NOMO-1 (cell line): ENCODE measurements around the gene MYLK.

Source experiments
- DNase-seq, 2 experiments: peaks; one replicate each; lab custom pipeline; 2025; ENCODE audit not compliant: unreplicated experiment in 2 of 2; lab: John Stamatoyannopoulos, UW

The MYLK gene

GRCh38 chr3:123684209-123684608 lies 199.9 kb downstream of the MYLK start:
- DNase-seq = no peak

- DNase-seq = no peak
Observed at GRCh38 chr3:123683505-123684154, 200.5 kb downstream of the MYLK start.

- DNase-seq = no peak
Observed at GRCh38 chr3:123682781-123683504, 201.2 kb downstream of the MYLK start.

GRCh38 chr3:123682302-123682701 lies 201.8 kb downstream of the MYLK start:
- no peak for DNase-seq

GRCh38 chr3:123679712-123680386 lies 204.3 kb downstream of the MYLK start:
- no peak for DNase-seq

- no peak for DNase-seq
Observed at GRCh38 chr3:123678108-123678511, 206.0 kb downstream of the MYLK start.

GRCh38 chr3:123672429-123673146 lies 211.5 kb downstream of the MYLK start:
- DNase-seq = no peak

- DNase-seq = no peak
Observed at GRCh38 chr3:123670743-123671142, 213.4 kb downstream of the MYLK start.

- DNase-seq = no peak
Observed at GRCh38 chr3:123668906-123669305, 215.2 kb downstream of the MYLK start.

- DNase-seq = no peak
Observed at GRCh38 chr3:123667784-123668183, 216.3 kb downstream of the MYLK start.

GRCh38 chr3:123664753-123665152 lies 219.4 kb downstream of the MYLK start:
- no peak for DNase-seq

- no peak for DNase-seq
Observed at GRCh38 chr3:123663977-123664376, 220.2 kb downstream of the MYLK start.

GRCh38 chr3:123661973-123662372 lies 222.2 kb downstream of the MYLK start:
- no peak for DNase-seq

- DNase-seq = no peak
Observed at GRCh38 chr3:123660900-123661299, 223.2 kb downstream of the MYLK start.

- no peak for DNase-seq
Observed at GRCh38 chr3:123660141-123660675, 223.9 kb downstream of the MYLK start.

GRCh38 chr3:123658852-123659206 lies 225.3 kb downstream of the MYLK start:
- no peak for DNase-seq

GRCh38 chr3:123658118-123658851 lies 225.8 kb downstream of the MYLK start:
- no peak for DNase-seq

- no peak for DNase-seq
Observed at GRCh38 chr3:123657568-123657967, 226.6 kb downstream of the MYLK start.

GRCh38 chr3:123657111-123657510 lies 227.0 kb downstream of the MYLK start:
- no peak for DNase-seq

GRCh38 chr3:123656691-123657090 lies 227.4 kb downstream of the MYLK start:
- no peak for DNase-seq
